GM21825 (cell line): ENCODE results near the gene CPTP.

ENCODE experiments used
- ATAC-seq: cut with Tn5 transposase; IDR thresholded peaks from one replicate; pipeline ENCODE4 v1.9.1; 2021; ENCODE audit warnings: mild to moderate bottlenecking, moderate library complexity; ENCODE audit not compliant: unreplicated experiment

The CPTP gene

DNA sequence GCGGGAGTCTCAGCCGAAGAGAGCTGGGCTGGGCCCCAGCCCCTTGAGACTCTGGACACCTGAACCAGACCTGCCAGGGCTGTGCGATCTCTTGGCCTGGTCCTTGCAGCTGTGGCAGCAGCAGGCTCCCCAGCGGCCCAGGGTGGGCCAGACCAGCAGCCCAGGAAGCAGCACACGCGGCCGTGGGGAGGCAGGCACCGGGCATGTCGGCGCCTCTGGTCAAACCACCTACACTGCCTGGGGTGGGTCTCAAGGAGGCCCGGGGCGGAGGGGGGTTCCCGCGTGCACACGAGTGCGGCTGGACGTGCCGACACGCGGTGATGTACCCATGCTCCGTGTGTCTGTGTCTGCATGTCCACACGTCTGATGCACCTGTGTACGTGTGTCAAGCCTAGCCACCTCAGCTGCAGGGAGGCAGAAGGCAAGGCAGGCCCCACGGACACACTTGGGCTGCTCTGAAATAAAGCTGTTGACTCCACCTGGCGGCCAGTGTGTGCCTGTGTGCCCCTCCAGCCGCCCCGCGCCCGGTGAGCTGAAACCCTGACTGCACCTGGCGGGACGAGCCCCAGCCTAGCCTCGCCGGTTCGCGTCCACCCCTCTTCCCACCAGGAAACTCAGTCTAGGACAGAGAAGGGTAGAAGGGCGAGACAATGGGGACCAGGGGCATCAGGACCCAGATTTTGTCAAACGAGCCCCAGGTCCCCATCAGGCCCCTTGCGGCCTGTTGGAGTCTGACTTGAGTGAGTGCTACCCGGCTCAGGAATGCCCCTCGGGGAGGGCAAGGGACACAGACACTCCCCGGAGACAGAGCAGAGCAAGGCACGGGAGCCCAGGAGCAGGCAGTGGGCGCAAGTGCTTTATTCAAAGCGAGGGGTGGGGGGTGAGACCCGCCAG lies 32.8 kb upstream of the CPTP start:
- ATAC-seq = no peak

DNA sequence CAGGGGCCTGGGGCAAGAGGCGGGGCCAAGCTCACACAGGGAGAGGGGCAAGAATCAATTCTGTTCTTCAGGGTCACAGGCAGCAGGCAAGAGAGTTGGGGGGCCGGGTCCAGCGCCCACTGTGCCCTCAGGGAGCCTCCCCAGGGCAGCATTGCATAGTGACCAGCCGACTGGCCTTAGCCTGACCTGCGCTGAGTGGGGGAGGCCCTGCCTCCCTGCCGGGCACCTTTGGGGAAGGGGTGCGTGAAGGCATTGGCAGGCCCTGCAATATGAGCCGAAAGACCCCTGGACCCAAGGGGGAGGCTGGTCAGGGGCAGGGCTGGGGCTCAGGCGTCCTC lies 32.2 kb upstream of the CPTP start:
- no peak for ATAC-seq

DNA sequence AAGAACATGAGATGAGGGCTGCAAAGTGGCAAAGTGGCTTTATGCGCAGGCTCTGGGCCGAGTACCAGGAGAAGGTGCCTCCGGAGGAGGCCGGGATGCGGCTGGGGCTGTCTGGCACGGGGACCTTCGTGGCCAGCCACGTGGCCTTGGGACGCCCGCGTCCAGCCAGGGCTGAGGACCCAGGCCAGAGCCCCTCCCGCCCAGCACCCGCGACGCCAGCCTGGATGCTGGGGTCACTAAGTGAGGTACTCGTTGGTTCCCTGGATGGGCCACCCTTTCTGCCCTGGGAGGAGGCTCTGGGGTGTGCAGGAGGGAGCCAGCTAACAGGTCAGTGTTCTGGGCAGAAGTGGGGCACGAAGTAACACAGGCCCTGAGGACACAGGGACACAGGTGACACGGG lies 31.8 kb upstream of the CPTP start:
- ATAC-seq = no peak

- ATAC-seq = no peak
Measured at GRCh38 chr1:1293263-1294249, 31.0 kb upstream of the CPTP start.

DNA sequence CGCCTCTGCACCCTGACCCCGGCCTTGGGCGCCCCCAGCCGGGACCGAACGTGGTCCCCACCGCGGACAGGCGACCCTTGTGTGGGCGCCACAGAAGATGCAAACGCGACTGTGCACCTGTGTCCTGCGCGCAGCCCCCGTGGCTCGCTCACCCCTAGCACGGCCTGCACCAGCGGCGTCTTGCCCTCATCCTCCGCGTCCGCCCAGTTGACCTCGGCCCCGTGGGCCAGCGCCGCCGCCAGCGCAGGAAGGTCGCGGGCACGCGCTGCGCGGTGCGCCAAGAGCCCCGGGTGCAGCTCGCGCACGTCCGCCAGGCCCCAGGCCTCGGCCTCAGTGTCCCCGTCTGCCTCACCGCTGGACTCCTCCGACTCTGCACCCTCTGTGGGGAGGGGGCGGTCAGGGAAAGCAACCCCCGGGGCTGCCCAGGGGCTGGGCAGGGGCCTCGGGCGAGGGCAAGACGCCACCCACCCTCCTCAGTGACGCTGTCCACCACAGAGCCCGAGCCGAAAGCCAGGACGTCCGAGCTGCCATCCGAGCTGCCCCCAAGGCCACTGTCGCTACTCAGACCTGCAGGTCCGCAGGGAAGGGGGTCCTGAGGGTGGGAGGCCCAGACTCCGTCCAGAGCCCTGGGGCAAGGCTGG lies 30.2 kb upstream of the CPTP start:
- no peak for ATAC-seq

GRCh38 chr1:1295154-1295923 lies 29.3 kb upstream of the CPTP start:
- no peak for ATAC-seq

DNA sequence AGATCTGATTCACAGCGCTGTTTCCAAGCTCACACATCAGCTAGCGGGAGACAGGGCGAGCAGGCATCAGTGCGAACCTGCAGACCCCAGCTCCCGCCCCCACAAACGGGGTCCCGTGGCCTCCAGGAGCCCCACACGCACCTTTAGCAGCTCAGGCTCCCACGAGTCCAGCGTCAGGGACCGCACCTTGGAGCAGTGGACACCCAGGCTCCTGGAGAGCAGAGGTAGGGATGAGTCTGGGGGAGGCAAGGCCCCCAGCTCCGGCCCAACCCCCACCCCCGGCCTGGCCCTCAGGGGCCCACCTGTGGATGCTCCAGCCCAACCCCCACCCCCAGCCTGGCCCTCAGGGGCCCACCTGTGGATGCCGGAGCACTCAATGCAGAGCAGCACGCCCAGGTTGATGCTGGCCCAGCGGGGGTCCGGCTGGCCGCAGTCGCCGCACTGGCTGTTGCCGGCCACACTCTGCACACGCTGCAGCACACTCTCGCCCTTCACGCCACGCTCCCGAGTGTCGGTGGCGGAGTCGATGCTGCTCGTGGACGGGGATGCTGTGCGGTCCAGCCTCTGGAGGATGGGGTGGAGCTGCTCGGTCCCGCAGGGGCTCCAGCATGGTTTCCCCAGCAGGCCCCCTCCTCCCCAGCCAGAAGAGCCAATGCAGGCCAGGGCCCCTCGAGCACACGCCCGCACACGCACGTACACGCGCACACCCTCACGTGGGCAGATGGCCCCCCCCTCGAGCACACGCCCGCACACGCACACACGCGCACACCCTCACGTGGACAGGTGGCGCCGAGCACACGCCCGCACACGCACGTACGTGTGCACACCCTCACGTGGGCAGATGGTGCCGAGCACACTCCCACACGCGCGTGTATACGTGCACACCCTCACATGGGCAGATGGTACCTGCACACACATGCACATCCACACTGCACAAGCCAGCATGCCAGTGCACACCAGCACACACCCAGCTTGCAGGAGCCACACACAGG lies 28.2 kb upstream of the CPTP start:
- no peak for ATAC-seq

DNA sequence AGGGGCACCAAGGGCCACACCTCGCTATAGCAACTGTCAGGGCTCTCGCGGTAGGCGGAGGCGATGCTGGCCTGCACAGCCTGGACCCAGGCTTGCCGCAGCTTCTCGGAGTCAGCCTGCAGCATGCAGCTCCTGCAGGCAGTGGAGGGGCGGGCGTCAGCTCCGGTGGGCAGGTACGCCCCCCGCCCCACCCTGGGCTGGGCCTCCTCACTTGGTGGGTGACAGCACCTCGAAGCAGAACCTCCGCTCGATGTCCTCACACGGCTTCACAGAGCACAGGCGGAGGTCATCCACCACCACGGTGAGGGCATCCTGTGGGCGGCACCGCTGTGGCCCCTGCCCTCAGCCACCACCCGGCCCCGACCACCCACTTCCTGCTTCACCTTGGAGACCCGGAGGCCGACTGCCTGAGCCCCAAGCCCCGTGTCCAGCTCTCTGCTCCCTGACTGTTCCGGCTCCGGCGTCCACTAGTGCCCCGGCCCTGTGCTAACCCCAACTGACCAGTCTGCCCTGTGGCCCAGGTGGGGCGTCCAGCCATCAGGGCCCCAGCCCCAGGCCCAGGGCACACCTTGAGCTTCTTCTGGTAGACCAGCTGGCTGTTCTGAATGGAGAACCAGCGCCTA lies 26.7 kb upstream of the CPTP start:
- ATAC-seq = no peak

DNA sequence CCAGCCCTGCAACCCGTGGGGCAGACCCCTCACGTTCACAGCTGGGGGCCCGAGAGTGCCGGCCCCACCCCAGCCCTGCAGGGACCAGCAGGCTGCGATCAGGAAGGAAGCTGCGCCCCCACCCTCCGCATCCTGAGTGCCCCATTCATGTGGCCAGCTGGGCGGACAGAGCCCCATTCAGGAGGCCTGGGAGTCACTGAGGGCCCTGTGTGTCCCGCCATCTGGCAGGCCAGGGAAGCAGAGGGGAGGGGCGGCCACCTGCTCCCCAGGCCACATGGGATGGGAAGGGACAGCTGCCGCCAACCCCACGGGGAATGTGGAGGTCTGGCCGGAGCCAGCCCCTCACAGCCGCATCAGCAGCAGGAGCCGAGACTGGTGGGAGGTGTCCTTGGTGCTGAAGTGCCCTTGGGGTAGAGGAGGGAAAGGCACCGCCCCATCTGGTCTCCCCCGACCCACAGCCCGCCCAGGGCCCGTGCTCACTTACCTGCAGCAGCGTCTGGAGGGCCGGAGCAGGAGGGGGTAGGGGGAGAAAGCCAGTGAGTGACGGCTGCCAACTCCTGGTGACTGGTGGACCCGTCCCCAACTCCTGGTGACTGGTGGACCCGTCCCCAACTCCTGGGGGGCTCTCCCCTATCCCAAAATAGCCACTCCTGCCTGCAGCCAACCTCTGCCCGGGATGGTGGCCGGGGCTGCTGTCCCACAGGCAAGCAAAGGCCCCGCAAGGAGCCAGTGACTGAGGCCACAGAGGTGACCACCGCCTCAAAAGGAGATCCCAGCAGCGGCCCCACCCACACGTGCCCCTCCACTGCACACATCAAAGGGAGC lies 25.5 kb upstream of the CPTP start:
- no peak for ATAC-seq

GRCh38 chr1:1299686-1300351 lies 24.8 kb upstream of the CPTP start:
- ATAC-seq = no peak

DNA sequence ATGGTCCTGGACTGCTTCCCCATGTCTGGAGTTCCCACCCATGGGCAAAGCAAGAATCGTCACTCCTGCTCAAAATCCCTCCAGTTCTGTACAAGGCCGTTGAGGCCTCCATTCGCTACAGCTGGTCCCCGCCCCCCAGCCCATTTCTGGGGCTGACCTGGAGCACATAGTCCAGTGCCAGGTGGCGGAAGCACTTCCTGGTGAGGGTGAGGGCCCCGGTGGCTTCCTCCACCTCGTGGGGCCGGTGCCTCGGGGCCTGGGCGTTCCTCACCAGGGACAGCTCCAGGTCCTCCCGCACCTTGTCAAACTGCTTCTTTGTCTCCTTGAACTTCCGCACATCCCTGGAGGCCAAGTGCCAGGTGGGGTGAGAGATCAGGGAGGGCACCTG lies 24.3 kb upstream of the CPTP start:
- ATAC-seq = no peak

DNA sequence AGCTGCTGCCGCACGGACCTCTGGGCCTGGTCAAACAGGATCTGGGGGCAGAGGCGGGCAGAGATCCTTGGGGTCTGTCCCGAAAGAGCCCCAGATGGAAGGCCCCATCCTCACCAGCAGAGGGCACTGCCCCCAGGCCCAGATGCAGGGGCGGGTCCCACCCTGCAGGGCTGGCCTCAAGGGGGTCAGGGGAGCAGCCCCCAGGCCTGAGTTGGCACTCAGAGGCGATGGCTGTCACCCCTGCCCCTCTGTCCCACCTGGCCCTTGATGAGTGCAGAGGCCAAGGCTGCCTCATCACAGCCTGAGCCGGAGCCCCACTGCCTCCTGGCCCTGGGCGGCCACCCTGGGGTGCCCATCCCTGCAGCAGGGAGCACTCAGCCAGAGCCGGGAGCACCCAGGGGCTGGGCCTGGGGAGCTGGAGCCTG lies 22.6 kb upstream of the CPTP start:
- no peak for ATAC-seq

- ATAC-seq = no peak
Measured at GRCh38 chr1:1302951-1303509, 21.6 kb upstream of the CPTP start.

DNA sequence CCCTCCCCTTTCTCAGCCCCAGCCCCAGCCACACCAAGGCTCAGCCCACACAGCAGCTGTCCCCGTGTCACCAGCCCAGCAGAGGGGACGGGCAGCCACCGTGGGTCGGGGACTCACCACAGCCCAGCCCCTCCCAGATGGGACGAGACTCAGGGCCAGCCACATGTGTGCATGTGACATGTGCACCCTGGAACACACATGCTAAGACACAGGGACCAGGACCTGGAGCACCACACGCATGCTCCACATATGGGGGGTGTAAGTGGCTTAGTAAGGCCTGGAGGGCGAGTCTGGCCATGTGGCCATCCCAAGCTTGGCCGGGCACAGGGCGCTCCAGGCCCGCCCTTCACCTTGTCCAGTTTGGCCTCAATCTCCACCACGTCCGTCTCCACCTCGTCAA lies 20.9 kb upstream of the CPTP start:
- no peak for ATAC-seq

- no peak for ATAC-seq
Measured at GRCh38 chr1:1304331-1305299, 20.0 kb upstream of the CPTP start.
